T-cell (primary cell): ENCODE measurements around the gene CCDC88C. TPM values are rescaled to one million over a fixed set of nuclear protein-coding genes. Genes with fewer than 3 reads are reported as not detected.

Experiments
- ATAC-seq, 4 experiments: fragments of 200-7000 bp in 3 of 4; fragments of 150-1000 bp in 1 of 4; cut with Tn5 transposase; replicated peaks in 1 of 4; 1 replicate in 3 of 4; 2 replicates in 1 of 4; pipeline ENCODE4 v1.10.0; 2021; ENCODE audit warnings: moderate library complexity in 3 of 4, mild to moderate bottlenecking in 2 of 4, moderate number of reproducible peaks in 1 of 4
- CTCF ChIA-PET, 2 donors: fragments of 300-600 bp; sonication (Branson Sonifier 250); formaldehyde crosslinking; loops; one replicate each; lab custom pipeline; 2022; ENCODE audit warnings: antibody characterized with exemption in 2 of 2; lab: Charles Lee
- POLR2A ChIA-PET, 2 donors: fragments of 300-600 bp; sonication (Branson Sonifier 250); formaldehyde crosslinking; loops; one replicate each; lab custom pipeline; 2022; ENCODE audit warnings: antibody characterized with exemption in 2 of 2; lab: Charles Lee
- DNase-seq, 35 experiments: peaks; one replicate each; pipeline versions ENCODE4 v3.0.0 to v3.0.0-alpha.2; 2013 to 2023
- H3K27ac ChIP-seq: one replicate; pipeline ENCODE4 v1.5.1; 2013; ENCODE audit warnings: low read length
- H3K27me3 ChIP-seq, 2 experiments: replicated peaks in 1 of 2; 1 replicate in 1 of 2; 2 replicates in 1 of 2; pipeline versions ENCODE4 v1.6.1 to v1.7.0; 2013; ENCODE audit warnings: low read length in 1 of 2, mixed read lengths in 1 of 2; ENCODE audit not compliant: control insufficient read depth in 2 of 2, insufficient read depth in 2 of 2; ENCODE audit errors: extremely low read depth in 1 of 2
- H3K36me3 ChIP-seq, 2 donors: 1 replicate in 1 of 2; 2 replicates in 1 of 2; pipeline versions ENCODE4 v1.6.1 to v1.7.0; 2013; ENCODE audit warnings: low read length in 1 of 2; ENCODE audit not compliant: control insufficient read depth in 2 of 2, insufficient read depth in 1 of 2; ENCODE audit errors: extremely low read depth in 1 of 2
- H3K4me1 ChIP-seq, 2 experiments: 1 replicate in 1 of 2; 2 replicates in 1 of 2; pipeline versions ENCODE4 v1.6.1 to v1.7.0; 2013; ENCODE audit warnings: low read length in 2 of 2, mixed read lengths in 1 of 2; ENCODE audit not compliant: insufficient read depth in 2 of 2, control insufficient read depth in 1 of 2; ENCODE audit errors: extremely low read depth in 1 of 2
- H3K4me3 ChIP-seq, 2 donors: 1 replicate in 1 of 2; 2 replicates in 1 of 2; pipeline versions ENCODE4 v1.5.1 to v1.7.0; 2013; ENCODE audit warnings: mild to moderate bottlenecking in 2 of 2, low read length in 1 of 2, moderate library complexity in 1 of 2; ENCODE audit not compliant: control insufficient read depth in 1 of 2; ENCODE audit errors: extremely low read depth in 1 of 2
- H3K9me3 ChIP-seq: 2 replicates; pipeline ENCODE4 v1.7.0; 2013
- H3K27ac Mint-ChIP-seq, 2 donors: one replicate each; pipeline ENCODE4 v1.8.0; 2020 to 2021; ENCODE audit warnings: mild to moderate bottlenecking in 2 of 2, mixed read lengths in 2 of 2
- H3K27me3 Mint-ChIP-seq, 2 donors: one replicate each; pipeline ENCODE4 v1.8.0; 2021 to 2022; ENCODE audit warnings: mixed read lengths in 2 of 2
- H3K36me3 Mint-ChIP-seq: one replicate; pipeline ENCODE4 v1.8.0; 2021; ENCODE audit warnings: mixed read lengths
- H3K4me1 Mint-ChIP-seq, 3 donors: one replicate each; pipeline ENCODE4 v1.8.0; 2020 to 2022; ENCODE audit warnings: mixed read lengths in 3 of 3, mild to moderate bottlenecking in 1 of 3
- H3K4me3 Mint-ChIP-seq, 3 donors: one replicate each; pipeline ENCODE4 v1.8.0; 2020 to 2022; ENCODE audit warnings: mild to moderate bottlenecking in 3 of 3, mixed read lengths in 3 of 3, moderate library complexity in 3 of 3
- H3K9me3 Mint-ChIP-seq, 3 donors: one replicate each; pipeline ENCODE4 v1.8.0; 2020 to 2022; ENCODE audit warnings: mixed read lengths in 3 of 3
- WGBS: methylation state at CpG from one replicate; pipeline ENCODE4 v1.1.5; 2013; ENCODE audit warnings: missing lambda C conversion rate; ENCODE audit not compliant: insufficient coverage; 5-methylcytosine and 5-hydroxymethylcytosine counted together
- total RNA-seq, 35 experiments: library from RNA in 6 of 35; stranded (reverse) in 6 of 35; fragments of 120-200 nt in 1 of 35; gene quantifications; one replicate each; pipeline versions ENCODE4 v1.2.1 to v1.2.4 and lab custom pipeline; 2013 to 2026

Gene CCDC88C
- total RNA-seq, 5 donors from 2014 or later (not counting 1 experiment from before 2014, with no cell fraction given) = 260 to 368 (median 275) TPM

- H3K4me3 ChIP-seq = peak overlapping the region; percentile 15 to 25
- CTCF ChIA-PET = no interaction called here
- H3K9me3 ChIP-seq = no peaks in the 10 kb centered on the region
- WGBS = 15% methylated on average over 59 of the region's 69 CpGs
- Mint-ChIP-seq H3K9me3 (no peaks in the 10 kb centered on the region), H3K27ac (peak overlapping the region; percentile 64 to 82), H3K4me1 (peaks cover 42 to 60% (median 51%) of the 10 kb centered on the region in 3 donors), H3K27me3 (no peaks in the 10 kb centered on the region), H3K36me3 (peaks cover 13% of the 10 kb centered on the region), H3K4me3 (peak overlapping the region; percentile 57 to 71 (median 61))
- ATAC-seq (peak; percentile 50 to 74 (median 62)), DNase-seq (peak in 5 of 35 experiments; percentile 25 to 53 (median 34))
- H3K36me3 ChIP-seq = peaks cover 0 to 7% of the 10 kb centered on the region in 2 donors
- H3K27ac ChIP-seq = no peak overlapping the region
- no peaks in the 10 kb centered on the region for H3K27me3 ChIP-seq
- peaks cover 4 to 28% of the 10 kb centered on the region in 2 experiments for H3K4me1 ChIP-seq
- POLR2A ChIA-PET = no interaction called here
These were observed 153.2 kb downstream of the CCDC88C start for GRCh38 chr14:91264151-91265150.

DNA sequence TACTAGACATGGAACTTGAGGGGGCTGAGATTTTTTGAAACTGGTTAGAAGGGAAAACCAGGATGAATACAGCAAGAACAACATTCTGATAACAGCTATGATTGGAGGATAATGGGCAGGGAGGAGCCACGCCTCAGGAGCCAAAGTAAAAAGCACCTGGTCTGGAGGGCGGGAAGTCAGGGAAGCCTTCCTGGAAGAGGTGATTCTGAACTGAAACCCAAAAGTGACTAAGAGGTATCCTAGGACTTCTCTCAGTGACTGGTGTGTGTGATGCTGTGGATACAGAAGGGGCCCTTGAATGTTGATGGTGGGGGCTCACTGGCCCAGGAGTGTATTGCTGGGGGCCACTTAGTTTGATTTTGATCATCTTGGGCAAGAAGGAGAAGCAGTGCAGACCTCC, 154.3 kb downstream of the CCDC88C start:
- POLR2A ChIA-PET = interaction anchor here in 1 of 2 donors (1.2 kb wide), 1 partner anchor 17 kb away, joined by 4 read pairs; no protein-coding TSS in a partner anchor
- Mint-ChIP-seq H3K27ac (peak overlapping the region; percentile 46 to 82), H3K4me1 (peaks cover 40 to 64% (median 41%) of the 10 kb centered on the region in 3 donors), H3K27me3 (no peaks in the 10 kb centered on the region), H3K9me3 (no peaks in the 10 kb centered on the region), H3K4me3 (peak overlapping the region; percentile 57 to 71 (median 61)), H3K36me3 (peaks cover 6% of the 10 kb centered on the region)
- H3K27me3 ChIP-seq = no peaks in the 10 kb centered on the region
- peaks cover 0 to 2% of the 10 kb centered on the region in 2 donors for H3K36me3 ChIP-seq
- peaks cover 4 to 28% of the 10 kb centered on the region in 2 experiments for H3K4me1 ChIP-seq
- 100% methylated on average over 2 of the region's 2 CpGs for WGBS
- CTCF ChIA-PET = interaction anchor here (0.5 to 0.6 kb wide), 3 partner anchors 152 to 788 kb away, joined by 3 to 6 read pairs (median 3); no protein-coding TSS in a partner anchor
- ATAC-seq = no peak
- H3K9me3 ChIP-seq = no peaks in the 10 kb centered on the region
- H3K4me3 ChIP-seq = no peak overlapping the region
- no peak overlapping the region for H3K27ac ChIP-seq
- DNase-seq = no peak

DNA sequence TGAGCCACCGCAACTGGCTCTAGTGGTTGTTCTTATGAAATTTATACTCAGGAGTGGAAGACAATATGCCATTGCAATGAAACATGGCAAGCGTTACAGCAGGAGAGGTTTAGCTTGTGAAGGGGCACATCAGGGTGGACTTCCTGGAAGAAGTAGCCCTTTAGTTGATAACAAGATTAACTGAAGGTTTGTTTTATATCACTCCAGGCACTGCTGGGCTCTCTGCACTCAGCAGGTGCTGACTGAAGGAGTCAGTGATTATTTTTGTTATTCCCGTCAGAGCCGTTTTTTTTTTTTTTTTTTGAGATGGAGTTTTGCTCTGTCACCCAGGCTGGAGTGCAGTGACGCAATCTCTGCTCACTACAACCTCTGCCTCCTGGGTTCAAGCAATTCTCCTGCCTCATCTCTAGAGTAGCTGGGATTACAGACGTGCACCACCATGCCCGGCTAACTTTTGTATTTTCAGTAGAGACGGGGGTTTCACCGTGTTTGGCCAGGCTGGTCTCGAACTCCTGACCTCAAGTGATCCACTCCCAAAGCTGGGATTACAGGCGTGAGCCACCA, 155.6 kb downstream of the CCDC88C start:
- CTCF ChIA-PET = interaction anchor here (0.7 kb wide), 3 partner anchors 16 to 32 kb away, joined by 8 to 15 read pairs (median 9); no protein-coding TSS in a partner anchor
- ATAC-seq (no peak), DNase-seq (no peak)
- H3K4me1 Mint-ChIP-seq = peaks cover 42 to 67% (median 52%) of the 10 kb centered on the region in 3 donors
- peak overlapping the region in 1 of 2 donors; percentile 58 for H3K27ac Mint-ChIP-seq
- Histone ChIP-seq H3K27ac (no peak overlapping the region), H3K9me3 (no peaks in the 10 kb centered on the region), H3K36me3 (no peaks in the 10 kb centered on the region), H3K27me3 (no peaks in the 10 kb centered on the region), H3K4me1 (peaks cover 5 to 37% of the 10 kb centered on the region in 2 experiments), H3K4me3 (no peak overlapping the region)
- H3K27me3 Mint-ChIP-seq = no peaks in the 10 kb centered on the region
- WGBS = 98% methylated on average over 6 of the region's 11 CpGs
- POLR2A ChIA-PET = interaction anchor here in 1 of 2 donors (0.6 kb wide), 1 partner anchor 12 kb away, joined by 5 read pairs; no protein-coding TSS in a partner anchor
- no peak overlapping the region for H3K4me3 Mint-ChIP-seq
- no peaks in the 10 kb centered on the region for H3K9me3 Mint-ChIP-seq
- no peaks in the 10 kb centered on the region for H3K36me3 Mint-ChIP-seq

DNA sequence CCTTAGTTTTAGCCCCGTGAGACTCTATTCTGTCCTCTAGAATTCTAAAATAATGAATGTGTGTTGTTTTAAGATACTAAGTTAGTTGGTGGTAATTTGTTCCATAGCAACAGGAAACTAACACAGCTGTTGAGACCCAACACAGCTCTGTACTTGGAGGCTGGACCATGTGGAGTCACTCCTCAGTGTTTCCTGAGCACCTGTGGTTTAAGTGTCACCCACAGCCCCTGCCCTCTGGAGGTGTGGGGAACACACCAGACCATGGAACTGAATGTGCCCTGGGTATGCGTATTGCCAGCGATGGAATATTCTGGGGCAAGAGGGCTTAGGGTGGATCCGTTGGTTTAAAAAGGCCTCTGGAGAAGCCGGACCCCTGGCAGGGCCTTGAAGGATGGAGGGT, 156.5 kb downstream of the CCDC88C start:
- Histone ChIP-seq H3K27me3 (no peaks in the 10 kb centered on the region), H3K36me3 (no peaks in the 10 kb centered on the region), H3K9me3 (no peaks in the 10 kb centered on the region), H3K4me3 (no peak overlapping the region), H3K4me1 (peaks cover 6 to 38% of the 10 kb centered on the region in 2 experiments), H3K27ac (peak overlapping the region; percentile 31)
- POLR2A ChIA-PET = no interaction called here
- ATAC-seq (peak in 2 of 4 experiments; percentile 43 to 51), DNase-seq (peak in 24 of 35 experiments; percentile 27 to 68 (median 48))
- H3K4me3 Mint-ChIP-seq = no peak overlapping the region
- no peaks in the 10 kb centered on the region for H3K9me3 Mint-ChIP-seq
- no peaks in the 10 kb centered on the region for H3K27me3 Mint-ChIP-seq
- peak overlapping the region; percentile 34 to 79 for H3K27ac Mint-ChIP-seq
- H3K4me1 Mint-ChIP-seq = peaks cover 49 to 75% (median 59%) of the 10 kb centered on the region in 3 donors
- WGBS = 74% methylated on average over 2 of the region's 5 CpGs
- no peaks in the 10 kb centered on the region for H3K36me3 Mint-ChIP-seq
- CTCF ChIA-PET = interaction anchor here (0.6 to 1.3 kb wide), 2 partner anchors 18 to 316 kb away, joined by 4 to 6 read pairs; no protein-coding TSS in a partner anchor

DNA sequence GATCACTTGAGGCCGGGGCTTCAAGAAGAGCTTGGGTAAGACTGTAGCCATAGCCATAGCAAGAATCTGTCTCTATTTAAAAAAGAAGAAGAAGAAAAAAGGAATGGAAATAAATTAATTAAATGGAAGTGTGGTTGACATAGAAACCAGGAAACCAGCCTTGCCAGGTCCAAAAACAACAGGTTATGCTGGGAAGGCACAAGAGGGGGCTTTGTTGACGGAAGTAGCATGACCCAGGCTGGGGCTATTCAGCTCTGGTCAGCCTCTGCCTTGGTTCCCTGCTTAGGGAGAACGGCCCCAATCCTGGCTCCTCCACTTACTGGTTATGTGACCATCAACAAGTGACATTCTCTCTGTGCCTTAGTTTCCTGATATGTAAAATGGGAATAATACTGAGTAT, 158.7 kb downstream of the CCDC88C start:
- Mint-ChIP-seq H3K36me3 (no peaks in the 10 kb centered on the region), H3K4me1 (peaks cover 51 to 77% (median 61%) of the 10 kb centered on the region in 3 donors), H3K27ac (peak overlapping the region in 1 of 2 donors; percentile 9), H3K4me3 (no peak overlapping the region), H3K9me3 (no peaks in the 10 kb centered on the region), H3K27me3 (no peaks in the 10 kb centered on the region)
- CTCF ChIA-PET = interaction anchor here in 1 of 2 donors (1.3 kb wide), 1 partner anchor 13 kb away, joined by 3 read pairs; no protein-coding TSS in a partner anchor
- H3K9me3 ChIP-seq = no peaks in the 10 kb centered on the region
- H3K4me1 ChIP-seq = peaks cover 16 to 46% of the 10 kb centered on the region in 2 experiments
- no peak for ATAC-seq
- WGBS = 100% methylated on average over 1 of the region's 3 CpGs
- H3K36me3 ChIP-seq = no peaks in the 10 kb centered on the region
- no peaks in the 10 kb centered on the region for H3K27me3 ChIP-seq
- POLR2A ChIA-PET = no interaction called here
- no peak overlapping the region for H3K4me3 ChIP-seq
- DNase-seq = no peak
- no peak overlapping the region for H3K27ac ChIP-seq
